NK-92 (cell line): ENCODE data around the gene P3H2.

Experiments
- DNase-seq: peaks from one replicate; lab custom pipeline; 2025; ENCODE audit not compliant: unreplicated experiment; lab: John Stamatoyannopoulos, UW

Gene P3H2

DNA sequence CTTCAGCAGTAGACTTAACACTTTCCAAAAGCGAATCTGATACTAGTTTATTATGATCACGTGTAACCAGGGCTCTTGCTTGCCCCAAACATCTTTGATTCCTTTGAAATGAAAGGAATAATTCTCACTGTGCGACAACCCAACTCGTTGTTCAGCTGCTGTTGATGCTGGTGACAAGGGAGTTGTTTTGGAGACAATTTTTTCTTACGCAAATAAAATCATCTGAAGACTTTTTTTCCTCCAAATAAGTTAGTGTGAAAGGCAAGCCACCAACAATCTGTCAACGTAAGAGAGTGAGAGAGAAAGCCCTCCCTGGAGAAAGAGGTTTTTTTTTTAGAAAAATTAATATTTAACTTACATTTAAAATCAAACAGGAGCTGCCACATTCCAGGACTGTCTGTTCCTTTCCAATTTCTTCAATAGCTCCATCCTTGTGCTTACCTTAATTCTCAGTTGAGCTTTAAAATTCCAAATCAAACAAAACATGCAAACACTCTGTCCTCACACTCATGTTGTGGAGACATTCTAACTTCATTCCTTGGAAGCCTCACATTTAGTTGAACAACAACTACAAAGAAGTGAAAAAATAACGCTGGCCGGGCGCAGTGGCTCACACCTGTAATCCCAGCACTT, 4.9 kb upstream of the P3H2 start:
- no peak for DNase-seq

DNA sequence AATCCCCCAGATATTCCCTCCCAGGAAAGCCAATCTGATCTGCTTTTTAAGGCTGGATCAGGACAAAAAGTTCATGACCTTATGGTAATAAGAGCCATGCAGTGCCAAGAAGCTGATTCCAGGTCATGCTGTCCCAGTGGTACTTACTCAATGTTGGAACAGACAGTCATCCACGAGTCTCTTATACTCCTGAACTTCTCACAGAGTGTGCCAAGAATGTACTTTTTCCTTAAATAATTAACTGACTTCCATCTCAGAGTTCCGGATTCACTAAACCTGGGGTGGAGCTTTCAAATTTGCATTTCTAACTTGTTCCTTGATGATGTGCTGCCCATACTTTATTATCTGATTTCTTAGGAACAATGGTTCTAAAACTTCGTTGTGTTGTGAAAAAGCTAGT, 3.4 kb upstream of the P3H2 start:
- DNase-seq, result no peak

DNA sequence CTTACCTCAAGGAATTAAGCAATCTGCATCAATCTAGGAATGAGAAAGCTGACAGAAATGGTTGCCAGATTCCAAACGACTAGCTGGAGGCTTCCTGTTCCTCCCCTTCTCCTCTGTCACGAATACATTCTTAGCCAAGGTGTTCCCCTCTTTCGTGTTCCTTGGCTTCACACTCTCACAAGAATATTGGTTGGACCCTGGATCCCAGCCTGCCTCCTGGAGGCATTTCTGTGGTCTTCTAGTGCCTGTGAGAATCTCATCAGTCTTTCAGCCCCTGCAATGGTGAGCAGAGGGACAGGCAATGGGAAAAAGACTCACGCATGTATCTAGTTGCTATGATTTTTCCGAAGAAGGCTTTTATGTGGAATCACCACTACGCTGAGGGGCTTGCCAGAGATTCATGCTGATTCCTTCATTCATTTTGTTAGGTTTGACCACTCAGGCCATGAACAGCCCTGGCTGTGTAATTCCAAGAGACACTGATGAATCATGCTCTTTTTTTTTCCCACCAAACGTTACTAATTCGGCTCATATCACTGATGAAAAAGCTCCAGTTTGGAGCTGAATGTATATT, 1.6 kb upstream of the P3H2 start:
- DNase-seq, result no peak

DNA sequence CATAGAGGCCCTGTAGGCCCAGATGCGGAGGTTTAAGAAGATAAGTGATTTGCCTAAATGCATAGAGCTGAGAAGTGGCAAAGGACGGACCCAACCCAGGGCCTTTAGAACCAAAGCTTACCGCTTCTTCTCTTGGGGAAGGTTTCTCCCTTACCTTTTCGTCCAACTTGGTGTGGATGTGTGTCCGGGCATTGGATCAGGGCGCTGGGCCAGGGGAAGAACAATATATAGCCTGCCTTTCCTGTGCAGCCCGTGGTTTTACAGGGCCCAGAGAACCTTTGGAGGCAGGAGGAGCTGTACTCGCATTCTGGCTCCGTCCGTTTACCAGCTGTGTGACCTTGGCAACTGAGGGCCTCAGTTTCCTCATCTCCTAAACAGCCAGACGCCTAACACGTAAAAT, 686 bp upstream of the P3H2 start:
- no peak for DNase-seq

DNA sequence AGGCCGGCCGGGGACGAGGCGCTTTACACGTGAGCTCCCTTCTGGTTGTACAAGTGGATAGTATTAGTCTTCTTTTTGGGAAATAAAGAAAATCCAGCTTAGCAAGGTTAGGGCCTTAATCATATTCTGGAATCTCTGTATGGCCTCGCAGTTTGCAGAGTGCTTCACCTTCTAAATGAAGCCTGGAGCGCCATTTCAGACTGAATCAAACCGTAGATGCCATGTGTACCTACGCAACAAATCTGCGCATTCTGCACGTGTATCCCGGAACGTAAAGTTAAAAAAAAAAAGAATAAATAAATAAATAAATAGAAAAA, 322 bp upstream of the P3H2 start:
- DNase-seq, result no peak

DNA sequence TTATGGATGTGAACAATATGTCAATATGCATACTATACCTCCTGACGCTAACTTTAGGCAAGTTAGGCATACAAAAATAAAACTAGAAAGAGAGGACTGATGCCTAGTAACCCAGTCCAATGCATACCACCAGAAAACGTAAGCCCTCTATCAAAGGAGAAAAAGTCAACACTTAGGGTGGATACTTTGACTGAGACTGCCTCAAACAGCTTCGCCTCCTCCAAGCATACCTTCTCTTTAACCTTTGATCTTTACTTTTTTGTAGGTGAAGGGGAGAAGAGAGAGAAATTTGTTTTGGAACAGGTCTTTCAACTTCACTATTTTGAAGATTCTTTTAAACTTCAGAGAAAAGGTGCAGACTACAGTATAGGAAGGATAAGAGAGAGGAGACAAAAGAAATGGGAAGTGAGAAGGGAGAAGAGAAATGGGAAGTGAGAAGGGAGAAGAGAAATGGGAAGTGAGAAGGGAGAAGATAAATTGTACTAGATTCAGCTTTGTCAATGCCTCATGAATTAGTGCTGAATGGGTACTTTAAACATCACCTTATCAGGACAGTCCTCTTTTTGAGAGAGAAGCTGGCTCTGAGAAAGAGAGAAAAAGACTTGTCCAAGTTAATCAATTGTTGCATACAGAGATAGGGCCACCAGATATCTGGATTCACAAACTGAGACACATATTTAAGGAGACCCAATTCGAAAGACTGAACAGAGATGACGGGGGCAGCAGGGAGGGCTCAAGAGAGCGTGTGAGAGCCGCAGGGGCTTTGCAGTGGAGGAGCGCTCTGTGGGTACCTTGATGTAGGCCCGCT, 1.0 kb downstream of the P3H2 start:
- no peak for DNase-seq

DNA sequence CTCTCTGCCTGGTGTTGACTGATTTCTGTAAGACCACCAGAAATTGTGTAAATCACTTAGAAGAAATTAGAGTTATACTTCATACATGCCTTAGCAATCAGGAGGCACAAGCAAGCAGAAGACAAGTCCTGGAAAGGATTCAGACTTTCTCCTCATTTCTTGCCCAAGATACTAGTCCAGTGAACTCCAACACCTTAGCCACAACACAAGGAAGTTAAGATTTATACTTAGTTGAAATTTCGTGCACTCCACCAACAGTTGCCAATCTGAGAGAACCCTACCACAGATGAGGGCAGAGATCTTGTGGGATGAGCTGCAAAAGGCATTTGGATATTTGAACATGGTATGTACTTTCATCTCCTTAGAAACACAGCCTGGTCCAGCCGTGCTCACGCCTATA, 2.3 kb downstream of the P3H2 start:
- no peak for DNase-seq

DNA sequence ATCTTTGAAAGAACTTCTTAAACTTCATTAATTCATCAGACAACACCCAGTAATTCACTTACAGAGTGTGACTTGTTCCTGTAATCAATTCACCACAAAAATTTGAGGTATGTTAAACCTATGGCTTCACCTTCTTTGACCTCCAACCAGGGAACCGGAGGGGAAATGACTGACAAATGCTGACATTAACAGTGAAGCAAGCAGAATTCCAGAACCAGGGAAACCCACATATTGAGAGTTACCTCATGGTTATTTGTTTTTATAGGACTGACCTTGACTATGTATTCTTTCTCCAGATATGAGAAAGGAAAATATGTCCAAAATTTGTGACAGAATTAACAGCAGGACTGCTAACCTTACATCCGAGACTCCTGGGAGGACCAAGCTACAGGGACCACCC, 2.7 kb downstream of the P3H2 start:
- no peak for DNase-seq

DNA sequence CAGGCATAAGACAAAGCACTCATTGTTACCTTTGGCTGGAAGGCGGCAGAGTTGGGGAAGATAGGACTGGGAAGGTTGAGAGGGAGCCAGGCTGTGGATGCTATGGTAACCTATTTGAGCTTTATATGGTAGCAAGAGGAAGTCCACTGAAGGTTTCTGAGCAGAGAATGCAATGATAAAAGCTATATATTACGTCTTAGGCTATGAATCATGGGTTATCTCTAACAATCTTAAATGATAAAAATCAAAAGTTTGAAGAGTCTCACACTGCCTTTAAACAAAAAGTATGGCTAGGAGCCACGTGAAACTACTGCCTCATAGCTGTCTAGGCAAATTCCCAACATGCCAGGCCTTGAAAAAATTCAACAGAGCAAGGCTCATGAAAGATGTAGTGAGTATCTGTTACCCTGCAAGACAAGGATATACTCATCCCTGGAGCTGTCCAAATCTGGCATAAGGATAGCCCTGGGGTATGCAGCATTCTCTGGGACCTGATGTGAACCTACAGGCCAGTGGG, 4.1 kb downstream of the P3H2 start:
- no peak for DNase-seq

DNA sequence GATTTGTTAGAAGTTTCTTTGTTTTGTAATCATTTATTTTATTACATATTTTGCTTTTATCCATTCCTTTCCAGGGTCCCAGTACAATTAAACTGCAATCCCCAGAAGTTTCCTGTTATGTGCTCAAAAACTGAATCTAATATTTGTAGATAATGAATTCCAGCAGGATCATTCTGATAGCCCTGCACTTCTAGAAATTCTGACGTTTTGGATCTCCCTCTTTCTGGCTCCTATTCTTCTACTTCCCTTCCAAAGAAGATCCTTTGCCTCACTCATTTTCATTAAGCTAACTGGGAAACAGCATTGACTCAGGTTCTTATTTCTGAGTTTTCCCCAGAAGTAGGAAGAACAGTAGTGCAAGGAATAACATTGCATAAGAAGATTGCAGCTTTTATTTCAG, 9.9 kb downstream of the P3H2 start:
- DNase-seq, result no peak

DNA sequence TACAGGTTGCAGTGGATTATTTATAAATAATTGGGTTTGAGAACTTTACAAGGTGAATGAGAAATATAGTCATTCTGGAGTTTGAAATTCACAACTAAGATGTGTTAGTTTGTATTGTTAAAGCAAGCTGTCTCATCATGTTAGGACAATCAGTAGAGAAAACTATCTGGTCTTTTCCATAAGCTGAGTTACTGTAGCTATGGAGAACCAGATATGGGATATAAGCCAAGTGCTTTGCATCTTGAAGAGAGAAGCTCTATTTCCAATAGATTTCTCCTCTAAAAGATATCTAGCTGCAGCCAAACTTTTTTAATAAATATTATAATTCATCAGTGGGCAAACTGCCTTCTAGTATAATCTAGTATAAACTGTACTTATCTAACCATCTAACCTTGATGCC, 11.3 kb downstream of the P3H2 start:
- no peak for DNase-seq

DNA sequence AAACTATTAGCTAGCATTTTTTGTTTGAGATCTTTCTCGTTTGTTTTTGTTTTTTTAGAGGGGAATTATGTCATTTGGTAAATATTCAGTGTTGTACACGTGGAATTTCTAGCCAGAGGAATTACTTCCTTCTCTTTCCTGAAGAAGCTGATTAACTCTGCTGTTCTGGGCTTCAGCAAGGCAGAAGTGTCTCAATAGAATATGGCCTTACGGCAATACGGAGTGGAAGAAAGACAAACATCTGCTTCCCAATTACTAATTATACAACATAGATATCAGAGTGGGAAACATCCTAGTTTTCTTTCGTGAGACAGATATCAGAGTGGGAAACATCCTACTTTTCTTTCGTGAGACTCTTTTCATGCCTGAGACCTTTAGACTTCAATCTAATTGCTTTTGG, 11.9 kb downstream of the P3H2 start:
- DNase-seq, result no peak

DNA sequence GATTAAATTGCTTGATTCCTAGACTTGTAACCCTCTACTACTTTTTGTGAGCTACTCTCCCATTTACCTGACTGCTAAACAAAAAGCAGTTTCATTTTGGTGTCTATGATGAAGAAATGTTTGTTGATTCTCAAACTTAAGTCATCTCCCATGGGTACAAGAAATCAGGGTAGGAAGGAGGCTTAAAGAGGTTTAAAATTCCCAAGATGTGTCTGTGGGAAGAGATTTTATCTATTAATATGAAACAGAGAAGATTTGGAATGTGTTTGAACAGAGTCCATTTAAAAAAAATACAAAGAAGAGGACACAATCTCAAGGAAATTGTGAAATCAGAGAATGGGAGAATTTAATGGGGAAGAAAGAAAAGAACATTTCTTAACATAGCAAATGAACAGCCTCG, 14.8 kb downstream of the P3H2 start:
- no peak for DNase-seq

DNA sequence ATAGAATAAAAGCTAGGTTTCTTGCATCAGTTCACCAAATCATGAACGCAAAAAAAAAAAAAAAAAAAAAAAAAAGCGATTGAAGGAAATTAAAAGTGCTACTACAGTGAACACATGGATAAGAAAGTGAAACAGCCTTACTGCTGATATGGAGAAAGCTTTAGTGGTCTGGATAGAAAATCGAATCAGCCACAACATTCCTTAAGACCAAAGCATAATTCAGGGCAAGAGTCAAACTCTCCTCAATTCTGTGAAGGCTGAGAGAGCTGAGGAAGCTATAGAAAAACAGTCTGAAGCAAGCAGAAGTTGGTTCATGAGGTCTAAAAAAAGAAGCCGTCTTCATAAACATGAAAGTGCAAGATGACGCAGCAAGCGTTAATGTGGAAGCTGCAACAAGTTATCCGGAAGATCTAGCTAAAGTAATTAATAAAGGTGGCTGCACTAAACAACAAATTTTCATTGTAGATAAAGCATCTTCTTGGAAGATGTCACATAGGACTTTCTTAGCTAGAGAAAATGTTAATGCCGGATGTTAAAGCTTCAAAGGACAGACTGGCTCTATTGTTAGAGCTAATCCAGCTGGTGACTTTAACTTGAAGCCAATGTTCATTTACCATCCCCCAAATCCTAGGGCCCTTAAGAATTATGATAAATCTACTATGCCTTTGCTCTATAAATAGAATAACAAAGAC, 19.2 kb downstream of the P3H2 start:
- no peak for DNase-seq

DNA sequence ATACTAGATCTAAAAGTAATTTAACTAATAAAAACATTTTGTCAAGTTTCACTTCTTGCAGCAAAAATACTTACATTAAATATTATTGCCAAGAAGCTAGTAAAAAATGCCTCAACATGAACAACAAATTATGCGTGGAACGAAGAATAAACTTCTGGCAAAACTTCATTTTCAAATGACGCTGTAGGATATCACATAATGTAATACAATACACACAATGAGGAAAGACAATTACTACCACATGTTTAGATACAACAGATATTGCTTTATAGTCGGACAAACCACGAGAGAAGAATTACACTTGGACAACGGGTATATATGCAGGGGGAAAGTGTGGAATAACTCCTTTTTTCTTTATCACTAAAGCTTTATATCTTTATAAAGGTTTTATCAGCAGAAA, 21.6 kb downstream of the P3H2 start:
- no peak for DNase-seq

DNA sequence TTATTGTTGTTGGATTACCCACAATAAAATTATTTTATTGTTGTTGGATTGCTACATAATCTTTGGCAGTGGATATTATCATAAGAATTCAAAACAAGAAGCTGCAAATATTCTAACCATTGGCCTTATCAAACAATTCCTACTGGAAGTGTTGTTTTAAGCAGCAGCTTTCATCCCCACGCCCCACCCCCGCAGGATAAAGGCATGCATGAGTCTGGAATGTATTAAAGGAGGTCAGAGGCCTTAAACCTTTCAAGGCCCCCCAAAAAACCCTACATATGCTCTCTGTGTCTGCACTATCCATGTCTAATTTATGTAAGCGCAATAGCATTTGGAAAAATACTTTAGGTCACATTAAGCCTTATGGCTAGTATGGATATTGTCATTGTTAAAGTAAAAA, 23.1 kb downstream of the P3H2 start:
- DNase-seq, result no peak

DNA sequence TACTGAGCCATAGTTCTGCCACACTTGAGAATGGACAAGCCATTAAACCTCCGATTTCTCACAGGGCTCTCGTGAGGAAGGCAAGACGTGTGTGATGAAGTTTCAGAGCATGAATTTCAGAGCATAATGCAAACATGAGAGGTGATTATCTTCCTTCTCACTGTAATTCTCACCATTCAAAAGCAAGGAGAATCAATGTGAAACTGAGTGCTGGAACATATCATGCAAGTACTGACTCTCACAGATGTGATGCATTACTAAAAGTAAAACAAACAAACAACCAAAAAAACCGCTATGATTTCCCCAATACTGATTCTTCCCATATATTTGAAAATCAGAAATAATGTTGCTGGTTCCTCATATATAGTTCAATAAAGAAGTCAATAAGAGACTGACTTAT, 23.7 kb downstream of the P3H2 start:
- DNase-seq, result no peak

DNA sequence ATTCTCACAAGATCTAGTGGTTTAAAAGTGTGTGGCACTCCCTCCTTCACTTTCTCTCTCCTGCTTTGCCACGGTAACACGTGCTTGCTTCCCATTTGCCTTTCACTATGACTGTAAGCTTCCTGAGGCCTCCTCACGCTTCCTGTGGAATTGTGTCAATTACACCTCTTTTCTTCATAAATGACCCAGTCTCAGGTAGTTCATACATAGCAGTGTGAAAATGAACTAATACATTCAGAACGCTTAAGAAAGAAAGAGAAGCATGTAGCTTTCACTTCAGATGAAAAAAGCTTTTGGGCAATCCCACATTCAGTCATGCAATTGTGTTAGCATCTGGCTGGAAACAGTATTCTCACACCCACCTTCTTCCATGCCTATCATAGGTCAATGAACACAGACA, 24.4 kb downstream of the P3H2 start:
- no peak for DNase-seq

DNA sequence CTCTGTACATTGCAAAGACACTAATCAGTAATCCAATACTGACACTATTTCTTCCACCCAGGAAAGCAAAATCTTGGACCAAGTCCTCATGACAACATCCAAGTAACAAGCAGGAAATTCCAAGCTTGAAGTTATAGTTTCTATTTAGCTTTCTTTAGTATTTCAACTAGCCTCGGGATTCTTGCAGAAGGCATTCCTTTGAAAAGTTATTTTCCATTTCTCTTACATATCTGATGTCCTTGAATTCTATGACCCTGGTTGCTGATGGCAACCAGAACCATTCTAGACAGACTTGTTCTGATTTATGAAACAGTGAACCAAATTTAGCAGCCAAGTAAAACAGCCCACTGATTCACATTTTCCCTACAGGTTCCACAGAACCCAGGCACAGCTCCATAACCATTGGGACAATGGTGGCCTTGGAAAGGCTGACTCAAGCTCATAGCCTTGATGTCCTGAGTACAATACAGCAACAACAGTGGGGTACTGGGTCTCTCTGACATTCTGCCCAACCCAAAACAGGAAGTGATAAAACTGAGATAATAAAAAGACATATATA, 26.5 kb downstream of the P3H2 start:
- no peak for DNase-seq

DNA sequence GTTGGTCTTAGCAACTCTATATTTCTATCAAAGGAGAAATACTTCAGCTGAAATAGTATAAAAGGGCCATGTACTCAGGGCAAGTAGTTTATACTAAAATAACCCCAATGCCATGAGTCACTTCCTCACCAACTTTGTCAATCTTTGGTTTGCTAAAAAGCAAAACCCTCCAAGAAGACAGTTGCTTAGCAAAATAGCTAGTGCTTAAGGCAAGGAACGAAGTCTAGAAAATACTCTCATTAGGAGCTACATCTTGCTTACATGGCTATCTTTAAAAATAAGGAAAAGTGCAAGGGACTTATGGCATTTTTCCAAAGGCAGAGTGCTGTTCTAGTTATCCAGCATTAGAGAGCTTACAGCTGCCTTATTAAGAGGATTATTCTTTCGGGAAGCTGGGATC, 28.4 kb downstream of the P3H2 start:
- DNase-seq, result no peak

DNA sequence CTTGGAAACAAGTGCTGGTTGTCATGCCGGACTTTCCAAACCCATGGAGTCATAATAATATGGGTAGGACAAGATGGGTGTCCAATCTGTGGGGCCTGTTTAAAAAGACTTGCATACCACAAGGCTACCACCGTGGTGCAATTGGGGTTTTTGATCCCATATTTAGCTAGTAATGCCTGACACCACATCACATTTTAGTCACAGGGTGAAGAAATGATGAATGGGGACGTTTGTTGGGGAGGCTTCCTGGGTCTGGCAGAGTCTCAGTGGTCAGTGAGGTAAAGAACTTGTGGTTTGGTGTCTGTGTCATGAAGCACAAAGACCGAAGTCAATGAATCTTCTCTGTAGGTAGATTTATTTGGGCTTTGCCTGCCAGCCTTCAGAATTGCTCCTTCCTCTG, 31.0 kb downstream of the P3H2 start:
- no peak for DNase-seq

DNA sequence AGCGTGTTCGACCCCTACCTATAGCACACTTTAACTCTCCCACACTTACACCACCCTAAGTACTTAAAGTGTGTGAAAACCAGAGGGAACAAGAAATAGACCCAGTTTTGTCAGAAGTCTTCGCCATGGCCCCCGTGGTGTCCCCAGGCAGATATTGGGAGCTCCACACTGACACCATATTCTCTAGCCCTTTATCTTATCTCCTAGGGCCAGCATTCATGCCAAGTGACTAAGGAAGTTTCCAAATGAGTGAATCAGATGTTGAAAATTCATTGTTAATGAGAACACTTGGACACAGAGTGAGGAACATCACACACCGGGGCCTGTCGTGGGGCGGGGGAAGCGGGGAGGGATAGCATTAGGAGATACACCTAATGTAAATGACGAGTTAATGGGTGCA, 31.8 kb downstream of the P3H2 start:
- no peak for DNase-seq
